Right renal pelvis (tissue), 4 donors: ENCODE data around the gene SLC22A7. TPM values are rescaled to one million over a fixed set of nuclear protein-coding genes. Genes with fewer than 3 reads are reported as not detected.

Experiments
- DNase-seq, 4 donors: peaks; one replicate each; pipeline ENCODE4 v3.0.0-alpha.2; 2013; ENCODE audit warnings: low read depth in 4 of 4, low spot score in 3 of 4, missing footprints in 1 of 4
- polyA plus RNA-seq, 4 donors: library from polyadenylated mRNA; unstranded; fragments of 120-200 nt; gene quantifications; one replicate each; pipeline ENCODE4 v1.2.1, GENCODE V29; 2013; ENCODE audit not compliant: insufficient read length in 4 of 4

SLC22A7 gene
- polyA plus RNA-seq = 1 to 10 TPM in 1 of 4 donors, under 1 TPM in 3; 0.24 to 2.5 (median 0.86) TPM

- DNase-seq = no peak
These were observed at the start of gene SLC22A7 for GRCh38 chr6:43297644-43298564. Gene SLC22A7, plus strand, starts transcription at chr6:43298260. Its CDS starts 99 bp downstream, at chr6:43298359.

GRCh38 chr6:43248791-43249190 lies 49.3 kb upstream of the SLC22A7 start:
- DNase-seq = no peak

- no peak for DNase-seq
These were observed 47.1 kb upstream of the SLC22A7 start for GRCh38 chr6:43250992-43251373.

GRCh38 chr6:43253401-43253800 lies 44.7 kb upstream of the SLC22A7 start:
- no peak for DNase-seq

- DNase-seq = no peak
These were observed 43.8 kb upstream of the SLC22A7 start for GRCh38 chr6:43254138-43254817.

GRCh38 chr6:43254846-43255245 lies 43.2 kb upstream of the SLC22A7 start:
- no peak for DNase-seq

- no peak for DNase-seq
These were observed 42.5 kb upstream of the SLC22A7 start for GRCh38 chr6:43255408-43256054.

GRCh38 chr6:43256670-43257366 lies 41.2 kb upstream of the SLC22A7 start:
- DNase-seq = no peak

- no peak for DNase-seq
These were observed 40.5 kb upstream of the SLC22A7 start for GRCh38 chr6:43257367-43258145.

GRCh38 chr6:43258180-43258579 lies 39.9 kb upstream of the SLC22A7 start:
- DNase-seq = no peak

GRCh38 chr6:43258807-43259686 lies 39.0 kb upstream of the SLC22A7 start:
- DNase-seq = no peak

GRCh38 chr6:43260791-43261190 lies 37.3 kb upstream of the SLC22A7 start:
- no peak for DNase-seq

- no peak for DNase-seq
These were observed 36.9 kb upstream of the SLC22A7 start for GRCh38 chr6:43261198-43261597.

GRCh38 chr6:43262000-43262779 lies 35.9 kb upstream of the SLC22A7 start:
- DNase-seq = no peak

- no peak for DNase-seq
These were observed 35.2 kb upstream of the SLC22A7 start for GRCh38 chr6:43262780-43263313.

GRCh38 chr6:43263314-43264178 lies 34.5 kb upstream of the SLC22A7 start:
- DNase-seq = no peak

GRCh38 chr6:43264599-43265145 lies 33.4 kb upstream of the SLC22A7 start:
- no peak for DNase-seq
